NB4 (cell line): ENCODE results near the gene TSPO2.

Experiments used
- POLR2A ChIP-seq: IDR thresholded peaks from 2 replicates; pipeline ENCODE4 v1.6.1; 2011; ENCODE audit warnings: mild to moderate bottlenecking; ENCODE audit not compliant: insufficient read length; ENCODE audit errors: extremely low read depth
- TF ChIP-seq, protein P1 (sequence below): IDR thresholded peaks from one replicate; pipeline ENCODE4 v1.5.1; 2012; ENCODE audit warnings: low read depth, low read length

DNA sequence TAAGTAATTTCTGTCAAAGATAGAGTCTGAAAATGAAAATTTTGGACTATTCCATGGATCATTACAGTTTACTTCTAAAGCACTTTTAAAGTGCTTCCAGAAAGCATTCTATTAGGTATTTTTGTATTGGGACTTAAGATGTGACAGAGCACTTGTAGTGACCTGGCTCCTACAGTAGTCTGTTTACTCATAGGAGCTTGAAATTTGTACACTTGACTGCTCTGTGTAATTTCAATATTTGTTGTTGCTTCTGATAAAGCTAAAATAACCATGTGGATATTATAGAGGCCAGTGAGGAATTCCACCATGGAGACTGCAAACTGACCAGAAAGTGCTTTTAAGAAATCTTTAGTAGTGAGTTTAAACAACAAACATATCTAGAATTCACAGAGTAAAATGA, 40.8 kb downstream of the TSPO2 start:
- TF ChIP-seq, protein P1, sequence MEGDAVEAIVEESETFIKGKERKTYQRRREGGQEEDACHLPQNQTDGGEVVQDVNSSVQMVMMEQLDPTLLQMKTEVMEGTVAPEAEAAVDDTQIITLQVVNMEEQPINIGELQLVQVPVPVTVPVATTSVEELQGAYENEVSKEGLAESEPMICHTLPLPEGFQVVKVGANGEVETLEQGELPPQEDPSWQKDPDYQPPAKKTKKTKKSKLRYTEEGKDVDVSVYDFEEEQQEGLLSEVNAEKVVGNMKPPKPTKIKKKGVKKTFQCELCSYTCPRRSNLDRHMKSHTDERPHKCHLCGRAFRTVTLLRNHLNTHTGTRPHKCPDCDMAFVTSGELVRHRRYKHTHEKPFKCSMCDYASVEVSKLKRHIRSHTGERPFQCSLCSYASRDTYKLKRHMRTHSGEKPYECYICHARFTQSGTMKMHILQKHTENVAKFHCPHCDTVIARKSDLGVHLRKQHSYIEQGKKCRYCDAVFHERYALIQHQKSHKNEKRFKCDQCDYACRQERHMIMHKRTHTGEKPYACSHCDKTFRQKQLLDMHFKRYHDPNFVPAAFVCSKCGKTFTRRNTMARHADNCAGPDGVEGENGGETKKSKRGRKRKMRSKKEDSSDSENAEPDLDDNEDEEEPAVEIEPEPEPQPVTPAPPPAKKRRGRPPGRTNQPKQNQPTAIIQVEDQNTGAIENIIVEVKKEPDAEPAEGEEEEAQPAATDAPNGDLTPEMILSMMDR, result no peak
- no peak for TF ChIP-seq POLR2A
